Activated naive CD8-positive, alpha-beta T cell (primary cell): ENCODE data around the gene SUSD1.
"Not testable (repeated sequence)": the region's sequence is repeated elsewhere in the genome, so short reads cannot be mapped to it uniquely, and the experiment has no call there.

Experiments used
- H3K27ac Mint-ChIP-seq: one replicate; pipeline ENCODE4 v1.8.0; 2021; ENCODE audit warnings: mixed read lengths
- H3K27me3 Mint-ChIP-seq: one replicate; pipeline ENCODE4 v1.8.0; 2021; ENCODE audit warnings: mixed read lengths
- H3K36me3 Mint-ChIP-seq: one replicate; pipeline ENCODE4 v1.8.0; 2021; ENCODE audit warnings: mixed read lengths
- H3K4me1 Mint-ChIP-seq: one replicate; pipeline ENCODE4 v1.8.0; 2021; ENCODE audit warnings: low read depth, mixed read lengths
- H3K4me3 Mint-ChIP-seq: one replicate; pipeline ENCODE4 v1.8.0; 2021; ENCODE audit warnings: mild to moderate bottlenecking, mixed read lengths
- H3K9me3 Mint-ChIP-seq: one replicate; pipeline ENCODE4 v1.8.0; 2021; ENCODE audit warnings: low read depth, mixed read lengths

Gene SUSD1

GRCh38 chr9:112080831-112081542 lies 94.1 kb downstream of the SUSD1 start:
- Mint-ChIP-seq H3K9me3 (no peaks in the 10 kb centered on the region), H3K27me3 (no peaks in the 10 kb centered on the region), H3K4me1 (peaks cover 6% of the 10 kb centered on the region), H3K36me3 (peaks cover 5% of the 10 kb centered on the region), H3K27ac (no peak overlapping the region), H3K4me3 (no peak overlapping the region)

GRCh38 chr9:112078432-112078831 lies 96.7 kb downstream of the SUSD1 start:
- Mint-ChIP-seq H3K36me3 (peaks cover 2% of the 10 kb centered on the region), H3K9me3 (no peaks in the 10 kb centered on the region), H3K4me3 (no peak overlapping the region), H3K27me3 (no peaks in the 10 kb centered on the region), H3K27ac (no peak overlapping the region), H3K4me1 (peaks cover 21% of the 10 kb centered on the region)

GRCh38 chr9:112076814-112077213 lies 98.3 kb downstream of the SUSD1 start:
- Mint-ChIP-seq H3K4me3 (no peak overlapping the region), H3K9me3 (no peaks in the 10 kb centered on the region), H3K27me3 (no peaks in the 10 kb centered on the region), H3K27ac (no peak overlapping the region), H3K4me1 (peaks cover 27% of the 10 kb centered on the region), H3K36me3 (no peaks in the 10 kb centered on the region)

GRCh38 chr9:112075009-112075378 lies 100.1 kb downstream of the SUSD1 start:
- no peak overlapping the region for H3K4me3 Mint-ChIP-seq
- H3K27me3 Mint-ChIP-seq, result no peaks in the 10 kb centered on the region
- no peaks in the 10 kb centered on the region for H3K9me3 Mint-ChIP-seq
- peaks cover 3% of the 10 kb centered on the region for H3K36me3 Mint-ChIP-seq
- peaks cover 27% of the 10 kb centered on the region for H3K4me1 Mint-ChIP-seq
- no peak overlapping the region for H3K27ac Mint-ChIP-seq

- no peaks in the 10 kb centered on the region for H3K9me3 Mint-ChIP-seq
- peaks cover 3% of the 10 kb centered on the region for H3K36me3 Mint-ChIP-seq
- H3K4me1 Mint-ChIP-seq, result peaks cover 27% of the 10 kb centered on the region
- peak overlapping the region; percentile 76 for H3K27ac Mint-ChIP-seq
- peak overlapping the region; percentile 18 for H3K4me3 Mint-ChIP-seq
- no peaks in the 10 kb centered on the region for H3K27me3 Mint-ChIP-seq
Observed at GRCh38 chr9:112074250-112075008, 100.7 kb downstream of the SUSD1 start.

- peaks cover 27% of the 10 kb centered on the region for H3K4me1 Mint-ChIP-seq
- not testable (repeated sequence) for H3K4me3 Mint-ChIP-seq, H3K9me3 Mint-ChIP-seq
Observed at GRCh38 chr9:112073639-112074173, 101.4 kb downstream of the SUSD1 start.

GRCh38 chr9:112072721-112073638 lies 102.1 kb downstream of the SUSD1 start:
- no peak overlapping the region for H3K27ac Mint-ChIP-seq
- H3K36me3 Mint-ChIP-seq, result peaks cover 9% of the 10 kb centered on the region
- no peaks in the 10 kb centered on the region for H3K27me3 Mint-ChIP-seq
- H3K9me3 Mint-ChIP-seq, result no peaks in the 10 kb centered on the region
- H3K4me3 Mint-ChIP-seq, result no peak overlapping the region
- H3K4me1 Mint-ChIP-seq, result peaks cover 27% of the 10 kb centered on the region

More at GRCh38 chr9:112073639-112074173, 101.4 kb downstream of the SUSD1 start:
- not testable (repeated sequence) for H3K36me3 Mint-ChIP-seq, H3K27me3 Mint-ChIP-seq, H3K27ac Mint-ChIP-seq

- Mint-ChIP-seq H3K27ac (no peak overlapping the region), H3K4me3 (no peak overlapping the region)
Observed at GRCh38 chr9:112069318-112070169, 105.6 kb downstream of the SUSD1 start.

GRCh38 chr9:112065806-112066606 lies 109.1 kb downstream of the SUSD1 start:
- H3K4me1 Mint-ChIP-seq, result peaks cover 11% of the 10 kb centered on the region
- H3K36me3 Mint-ChIP-seq, result peaks cover 15% of the 10 kb centered on the region
- no peaks in the 10 kb centered on the region for H3K9me3 Mint-ChIP-seq
- no peak overlapping the region for H3K27ac Mint-ChIP-seq
- H3K27me3 Mint-ChIP-seq, result no peaks in the 10 kb centered on the region
- H3K4me3 Mint-ChIP-seq, result no peak overlapping the region

More at GRCh38 chr9:112069318-112070169, 105.6 kb downstream of the SUSD1 start:
- no peaks in the 10 kb centered on the region for H3K27me3 Mint-ChIP-seq
- H3K4me1 Mint-ChIP-seq, result peaks cover 16% of the 10 kb centered on the region
- peaks cover 11% of the 10 kb centered on the region for H3K36me3 Mint-ChIP-seq
- no peaks in the 10 kb centered on the region for H3K9me3 Mint-ChIP-seq

GRCh38 chr9:112064871-112065270 lies 110.2 kb downstream of the SUSD1 start:
- peaks cover 16% of the 10 kb centered on the region for H3K4me1 Mint-ChIP-seq
- no peak overlapping the region for H3K4me3 Mint-ChIP-seq
- H3K27ac Mint-ChIP-seq, result no peak overlapping the region
- no peaks in the 10 kb centered on the region for H3K9me3 Mint-ChIP-seq
- H3K27me3 Mint-ChIP-seq, result no peaks in the 10 kb centered on the region
- peaks cover 14% of the 10 kb centered on the region for H3K36me3 Mint-ChIP-seq

GRCh38 chr9:112063586-112063985 lies 111.5 kb downstream of the SUSD1 start:
- H3K9me3 Mint-ChIP-seq, result no peaks in the 10 kb centered on the region
- no peak overlapping the region for H3K27ac Mint-ChIP-seq
- no peak overlapping the region for H3K4me3 Mint-ChIP-seq
- H3K36me3 Mint-ChIP-seq, result peaks cover 10% of the 10 kb centered on the region
- H3K27me3 Mint-ChIP-seq, result no peaks in the 10 kb centered on the region
- H3K4me1 Mint-ChIP-seq, result peaks cover 16% of the 10 kb centered on the region

GRCh38 chr9:112063151-112063550 lies 111.9 kb downstream of the SUSD1 start:
- Mint-ChIP-seq H3K27ac (no peak overlapping the region), H3K9me3 (no peaks in the 10 kb centered on the region), H3K4me3 (no peak overlapping the region), H3K27me3 (no peaks in the 10 kb centered on the region), H3K36me3 (peaks cover 9% of the 10 kb centered on the region), H3K4me1 (peaks cover 16% of the 10 kb centered on the region)

GRCh38 chr9:112061152-112061740 lies 113.9 kb downstream of the SUSD1 start:
- peaks cover 23% of the 10 kb centered on the region for H3K4me1 Mint-ChIP-seq
- H3K36me3 Mint-ChIP-seq, result peaks cover 9% of the 10 kb centered on the region
- H3K4me3 Mint-ChIP-seq, result no peak overlapping the region
- H3K27me3 Mint-ChIP-seq, result no peaks in the 10 kb centered on the region
- H3K27ac Mint-ChIP-seq, result no peak overlapping the region
- no peaks in the 10 kb centered on the region for H3K9me3 Mint-ChIP-seq
